ENCODE measurements around the gene LDLRAD3. TPM values are rescaled to one million over a fixed set of nuclear protein-coding genes. Genes with fewer than 3 reads are reported as not detected.

The LDLRAD3 gene
- polyA plus RNA-seq, 2 donors: 4.8 to 5.1 TPM

GRCh38 chr11:36230779-36231699 lies 287.2 kb downstream of the LDLRAD3 start:
- Histone ChIP-seq H3K9me3 (ENCODE audit: control insufficient read depth in 2 of 2, insufficient read depth in 1 of 2, low read depth in 1 of 2, low read length in 1 of 2) (no peaks in the 10 kb centered on the region), H3K4me3 (ENCODE audit: low read depth in 1 of 2, low read length in 2 of 2) (no peak overlapping the region), H3K4me1 (ENCODE audit: control insufficient read depth in 2 of 2, insufficient read depth in 2 of 2, low read length in 1 of 2) (peaks cover 2% of the 10 kb centered on the region in 2 donors), H3K27me3 (ENCODE audit: control insufficient read depth in 1 of 2, insufficient read depth in 2 of 2, low read length in 2 of 2) (no peaks in the 10 kb centered on the region), H3K27ac (ENCODE audit: low read depth in 2 of 2, low read length in 1 of 2) (peak overlapping the region in 1 of 2 donors; percentile 43), H3K36me3 (ENCODE audit: control insufficient read depth in 2 of 2, insufficient read depth in 2 of 2, low read length in 1 of 2) (peaks cover 0 to 8% of the 10 kb centered on the region in 2 donors)
- WGBS, 2 donors: 57 to 62% methylated on average over 11 of the region's 11 CpGs

GRCh38 chr11:36233204-36233603 lies 289.3 kb downstream of the LDLRAD3 start:
- Histone ChIP-seq H3K9me3 (ENCODE audit: control insufficient read depth in 2 of 2, insufficient read depth in 1 of 2, low read depth in 1 of 2, low read length in 1 of 2) (no peaks in the 10 kb centered on the region), H3K27me3 (ENCODE audit: control insufficient read depth in 1 of 2, insufficient read depth in 2 of 2, low read length in 2 of 2) (no peaks in the 10 kb centered on the region), H3K4me3 (ENCODE audit: low read depth in 1 of 2, low read length in 2 of 2) (no peak overlapping the region), H3K27ac (ENCODE audit: low read depth in 2 of 2, low read length in 1 of 2) (no peak overlapping the region), H3K36me3 (ENCODE audit: control insufficient read depth in 2 of 2, insufficient read depth in 2 of 2, low read length in 1 of 2) (no peaks in the 10 kb centered on the region), H3K4me1 (ENCODE audit: control insufficient read depth in 2 of 2, insufficient read depth in 2 of 2, low read length in 1 of 2) (peaks cover 2% of the 10 kb centered on the region in 2 donors)
- 54 to 60% methylated on average over 3 of the region's 3 CpGs for WGBS, 2 donors

- no peak overlapping the region for H3K27ac ChIP-seq (ENCODE audit: low read depth in 2 of 2, low read length in 1 of 2)
- 97 to 98% methylated on average over 2 of the region's 2 CpGs for WGBS, 2 donors
- no peak overlapping the region for H3K4me3 ChIP-seq (ENCODE audit: low read depth in 1 of 2, low read length in 2 of 2)
- peaks cover 0 to 3% of the 10 kb centered on the region in 2 donors for H3K9me3 ChIP-seq (ENCODE audit: control insufficient read depth in 2 of 2, insufficient read depth in 1 of 2, low read depth in 1 of 2, low read length in 1 of 2)
- H3K36me3 ChIP-seq (ENCODE audit: control insufficient read depth in 2 of 2, insufficient read depth in 2 of 2, low read length in 1 of 2): no peaks in the 10 kb centered on the region
- H3K27me3 ChIP-seq (ENCODE audit: control insufficient read depth in 1 of 2, insufficient read depth in 2 of 2, low read length in 2 of 2): no peaks in the 10 kb centered on the region
- H3K4me1 ChIP-seq (ENCODE audit: control insufficient read depth in 2 of 2, insufficient read depth in 2 of 2, low read length in 1 of 2): peaks cover 2% of the 10 kb centered on the region in 2 donors
Observed at GRCh38 chr11:36234825-36235224, 291.0 kb downstream of the LDLRAD3 start.

- Histone ChIP-seq H3K4me3 (ENCODE audit: low read depth in 1 of 2, low read length in 2 of 2) (no peak overlapping the region), H3K36me3 (ENCODE audit: control insufficient read depth in 2 of 2, insufficient read depth in 2 of 2, low read length in 1 of 2) (no peaks in the 10 kb centered on the region), H3K27ac (ENCODE audit: low read depth in 2 of 2, low read length in 1 of 2) (no peak overlapping the region), H3K27me3 (ENCODE audit: control insufficient read depth in 1 of 2, insufficient read depth in 2 of 2, low read length in 2 of 2) (no peaks in the 10 kb centered on the region), H3K9me3 (ENCODE audit: control insufficient read depth in 2 of 2, insufficient read depth in 1 of 2, low read depth in 1 of 2, low read length in 1 of 2) (peaks cover 0 to 3% of the 10 kb centered on the region in 2 donors), H3K4me1 (ENCODE audit: control insufficient read depth in 2 of 2, insufficient read depth in 2 of 2, low read length in 1 of 2) (no peaks in the 10 kb centered on the region)
- WGBS, 2 donors: 87 to 89% methylated on average over 3 of the region's 3 CpGs
Observed at GRCh38 chr11:36235750-36236149, 291.9 kb downstream of the LDLRAD3 start.

GRCh38 chr11:36237391-36237790 lies 293.5 kb downstream of the LDLRAD3 start:
- no peaks in the 10 kb centered on the region for H3K27me3 ChIP-seq (ENCODE audit: control insufficient read depth in 1 of 2, insufficient read depth in 2 of 2, low read length in 2 of 2)

GRCh38 chr11:36238036-36238631 lies 294.3 kb downstream of the LDLRAD3 start:
- Histone ChIP-seq H3K9me3 (ENCODE audit: control insufficient read depth in 2 of 2, insufficient read depth in 1 of 2, low read depth in 1 of 2, low read length in 1 of 2) (peaks cover 0 to 3% of the 10 kb centered on the region in 2 donors), H3K36me3 (ENCODE audit: control insufficient read depth in 2 of 2, insufficient read depth in 2 of 2, low read length in 1 of 2) (no peaks in the 10 kb centered on the region), H3K4me3 (ENCODE audit: low read depth in 1 of 2, low read length in 2 of 2) (no peak overlapping the region), H3K27ac (ENCODE audit: low read depth in 2 of 2, low read length in 1 of 2) (no peak overlapping the region), H3K27me3 (ENCODE audit: control insufficient read depth in 1 of 2, insufficient read depth in 2 of 2, low read length in 2 of 2) (no peaks in the 10 kb centered on the region), H3K4me1 (ENCODE audit: control insufficient read depth in 2 of 2, insufficient read depth in 2 of 2, low read length in 1 of 2) (no peaks in the 10 kb centered on the region)

More at GRCh38 chr11:36237391-36237790, 293.5 kb downstream of the LDLRAD3 start:
- Histone ChIP-seq H3K9me3 (ENCODE audit: control insufficient read depth in 2 of 2, insufficient read depth in 1 of 2, low read depth in 1 of 2, low read length in 1 of 2) (peaks cover 0 to 3% of the 10 kb centered on the region in 2 donors), H3K4me1 (ENCODE audit: control insufficient read depth in 2 of 2, insufficient read depth in 2 of 2, low read length in 1 of 2) (no peaks in the 10 kb centered on the region), H3K4me3 (ENCODE audit: low read depth in 1 of 2, low read length in 2 of 2) (no peak overlapping the region), H3K36me3 (ENCODE audit: control insufficient read depth in 2 of 2, insufficient read depth in 2 of 2, low read length in 1 of 2) (no peaks in the 10 kb centered on the region), H3K27ac (ENCODE audit: low read depth in 2 of 2, low read length in 1 of 2) (no peak overlapping the region)

- Histone ChIP-seq H3K36me3 (ENCODE audit: control insufficient read depth in 2 of 2, insufficient read depth in 2 of 2, low read length in 1 of 2) (no peaks in the 10 kb centered on the region), H3K4me1 (ENCODE audit: control insufficient read depth in 2 of 2, insufficient read depth in 2 of 2, low read length in 1 of 2) (no peaks in the 10 kb centered on the region), H3K27ac (ENCODE audit: low read depth in 2 of 2, low read length in 1 of 2) (no peak overlapping the region), H3K27me3 (ENCODE audit: control insufficient read depth in 1 of 2, insufficient read depth in 2 of 2, low read length in 2 of 2) (no peaks in the 10 kb centered on the region), H3K4me3 (ENCODE audit: low read depth in 1 of 2, low read length in 2 of 2) (no peak overlapping the region), H3K9me3 (ENCODE audit: control insufficient read depth in 2 of 2, insufficient read depth in 1 of 2, low read depth in 1 of 2, low read length in 1 of 2) (peaks cover 0 to 3% of the 10 kb centered on the region in 2 donors)
- WGBS, 2 donors: 74 to 81% methylated on average over 1 of the region's 1 CpG
Observed at GRCh38 chr11:36238881-36239280, 295.0 kb downstream of the LDLRAD3 start.

GRCh38 chr11:36239636-36240035 lies 295.8 kb downstream of the LDLRAD3 start:
- Histone ChIP-seq H3K36me3 (ENCODE audit: control insufficient read depth in 2 of 2, insufficient read depth in 2 of 2, low read length in 1 of 2) (no peaks in the 10 kb centered on the region), H3K4me3 (ENCODE audit: low read depth in 1 of 2, low read length in 2 of 2) (no peak overlapping the region), H3K4me1 (ENCODE audit: control insufficient read depth in 2 of 2, insufficient read depth in 2 of 2, low read length in 1 of 2) (no peaks in the 10 kb centered on the region), H3K27me3 (ENCODE audit: control insufficient read depth in 1 of 2, insufficient read depth in 2 of 2, low read length in 2 of 2) (no peaks in the 10 kb centered on the region), H3K27ac (ENCODE audit: low read depth in 2 of 2, low read length in 1 of 2) (no peak overlapping the region), H3K9me3 (ENCODE audit: control insufficient read depth in 2 of 2, insufficient read depth in 1 of 2, low read depth in 1 of 2, low read length in 1 of 2) (peaks cover 0 to 3% of the 10 kb centered on the region in 2 donors)
- WGBS, 2 donors: 71 to 82% methylated on average over 3 of the region's 3 CpGs

- Histone ChIP-seq H3K9me3 (ENCODE audit: control insufficient read depth in 2 of 2, insufficient read depth in 1 of 2, low read depth in 1 of 2, low read length in 1 of 2) (peaks cover 0 to 3% of the 10 kb centered on the region in 2 donors), H3K36me3 (ENCODE audit: control insufficient read depth in 2 of 2, insufficient read depth in 2 of 2, low read length in 1 of 2) (no peaks in the 10 kb centered on the region), H3K4me1 (ENCODE audit: control insufficient read depth in 2 of 2, insufficient read depth in 2 of 2, low read length in 1 of 2) (no peaks in the 10 kb centered on the region), H3K27me3 (ENCODE audit: control insufficient read depth in 1 of 2, insufficient read depth in 2 of 2, low read length in 2 of 2) (no peaks in the 10 kb centered on the region), H3K4me3 (ENCODE audit: low read depth in 1 of 2, low read length in 2 of 2) (no peak overlapping the region), H3K27ac (ENCODE audit: low read depth in 2 of 2, low read length in 1 of 2) (no peak overlapping the region)
- 79% methylated on average over 4 of the region's 4 CpGs for WGBS, 2 donors
Observed at GRCh38 chr11:36240173-36240572, 296.3 kb downstream of the LDLRAD3 start.
